GM12874 (cell line): Measurements from ENCODE around the gene MARCKS.

Experiments
- CTCF ChIP-seq: IDR thresholded peaks from 2 replicates; pipeline ENCODE4 v1.5.1; 2011; ENCODE audit warnings: low read depth, mild to moderate bottlenecking, control low read depth, low read length, moderate library complexity; ENCODE audit not compliant: insufficient read depth

MARCKS gene

GRCh38 chr6:113876695-113877094, 19.6 kb downstream of the MARCKS start:
- TF ChIP-seq CTCF: no peak

- peak; percentile 61; the same call in 1 of the 2 replicates for TF ChIP-seq CTCF
Measured at GRCh38 chr6:113879186-113880096, 22.3 kb downstream of the MARCKS start.

GRCh38 chr6:113881478-113881980, 24.4 kb downstream of the MARCKS start:
- no peak for TF ChIP-seq CTCF

GRCh38 chr6:113882336-113883022, 25.3 kb downstream of the MARCKS start:
- TF ChIP-seq CTCF: no peak

- no peak for TF ChIP-seq CTCF
Measured at GRCh38 chr6:113884011-113884410, 26.9 kb downstream of the MARCKS start.

- no peak for TF ChIP-seq CTCF
Measured at GRCh38 chr6:113886512-113886911, 29.4 kb downstream of the MARCKS start.

- no peak for TF ChIP-seq CTCF
Measured at GRCh38 chr6:113888493-113888892, 31.3 kb downstream of the MARCKS start.
